GM19043 (cell line): ENCODE data around the gene IL17REL.

Experiments used
- ATAC-seq: cut with Tn5 transposase; IDR thresholded peaks from one replicate; pipeline ENCODE4 v1.9.1; 2021; ENCODE audit warnings: low read depth; ENCODE audit not compliant: unreplicated experiment

IL17REL gene

DNA sequence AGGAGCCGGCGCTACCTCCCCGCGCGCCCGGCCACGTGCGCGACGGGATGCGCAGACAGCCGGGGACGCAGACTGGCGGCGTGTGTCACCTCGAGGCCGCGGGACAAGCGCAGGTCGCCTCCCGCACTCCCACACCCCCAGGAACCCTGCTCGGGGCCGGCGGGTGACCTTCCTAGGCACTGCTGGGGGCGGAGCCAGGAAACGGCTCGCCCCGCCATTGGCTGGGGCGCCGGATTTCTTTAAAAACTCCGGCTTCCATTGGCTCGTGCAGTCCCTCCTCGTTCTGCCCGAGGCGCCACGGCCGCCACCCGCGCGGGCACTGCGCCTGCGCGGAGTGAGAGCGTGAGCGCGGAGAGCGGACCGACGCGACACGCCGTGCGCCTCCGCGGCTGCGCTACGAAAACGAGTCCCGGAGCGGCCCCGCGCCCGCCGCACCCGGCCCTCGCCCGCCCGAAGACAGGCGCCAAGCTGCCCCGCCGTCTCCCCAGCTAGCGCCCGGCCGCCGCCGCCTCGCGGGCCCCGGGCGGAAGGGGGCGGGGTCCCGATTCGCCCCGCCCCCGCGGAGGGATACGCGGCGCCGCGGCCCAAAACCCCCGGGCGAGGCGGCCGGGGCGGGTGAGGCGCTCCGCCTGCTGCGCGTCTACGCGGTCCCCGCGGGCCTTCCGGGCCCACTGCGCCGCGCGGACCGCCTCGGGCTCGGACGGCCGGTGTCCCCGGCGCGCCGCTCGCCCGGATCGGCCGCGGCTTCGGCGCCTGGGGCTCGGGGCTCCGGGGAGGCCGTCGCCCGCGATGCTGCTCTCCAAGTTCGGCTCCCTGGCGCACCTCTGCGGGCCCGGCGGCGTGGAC, 52.2 kb downstream of the IL17REL start, which contains the start of gene PIM3:
Gene PIM3 (plus strand): TSS at position 614 of the 846 bp plus-strand sequence. CDS start 176 bp downstream, at position 790.
- ATAC-seq, result peak; percentile 62

DNA sequence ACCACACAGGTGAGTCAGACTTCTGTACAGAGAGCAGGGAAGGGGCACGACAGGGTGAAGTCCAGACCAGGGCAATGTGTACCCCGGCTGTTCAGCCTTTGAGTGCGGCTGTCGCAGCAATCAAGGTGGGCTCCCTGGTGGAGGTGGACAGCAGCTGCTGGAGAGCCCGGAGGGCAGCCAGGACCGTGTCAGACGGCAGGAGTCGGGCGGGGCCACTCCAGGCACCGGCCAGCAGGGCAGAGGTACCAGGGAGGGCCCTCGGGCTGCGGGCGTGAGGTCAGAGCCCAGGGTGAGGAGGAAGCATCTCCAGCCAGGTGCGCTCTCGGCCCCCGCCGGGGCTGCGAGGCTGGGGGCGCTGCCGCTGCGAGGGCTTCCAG, 52.8 kb downstream of the IL17REL start:
- no peak for ATAC-seq

DNA sequence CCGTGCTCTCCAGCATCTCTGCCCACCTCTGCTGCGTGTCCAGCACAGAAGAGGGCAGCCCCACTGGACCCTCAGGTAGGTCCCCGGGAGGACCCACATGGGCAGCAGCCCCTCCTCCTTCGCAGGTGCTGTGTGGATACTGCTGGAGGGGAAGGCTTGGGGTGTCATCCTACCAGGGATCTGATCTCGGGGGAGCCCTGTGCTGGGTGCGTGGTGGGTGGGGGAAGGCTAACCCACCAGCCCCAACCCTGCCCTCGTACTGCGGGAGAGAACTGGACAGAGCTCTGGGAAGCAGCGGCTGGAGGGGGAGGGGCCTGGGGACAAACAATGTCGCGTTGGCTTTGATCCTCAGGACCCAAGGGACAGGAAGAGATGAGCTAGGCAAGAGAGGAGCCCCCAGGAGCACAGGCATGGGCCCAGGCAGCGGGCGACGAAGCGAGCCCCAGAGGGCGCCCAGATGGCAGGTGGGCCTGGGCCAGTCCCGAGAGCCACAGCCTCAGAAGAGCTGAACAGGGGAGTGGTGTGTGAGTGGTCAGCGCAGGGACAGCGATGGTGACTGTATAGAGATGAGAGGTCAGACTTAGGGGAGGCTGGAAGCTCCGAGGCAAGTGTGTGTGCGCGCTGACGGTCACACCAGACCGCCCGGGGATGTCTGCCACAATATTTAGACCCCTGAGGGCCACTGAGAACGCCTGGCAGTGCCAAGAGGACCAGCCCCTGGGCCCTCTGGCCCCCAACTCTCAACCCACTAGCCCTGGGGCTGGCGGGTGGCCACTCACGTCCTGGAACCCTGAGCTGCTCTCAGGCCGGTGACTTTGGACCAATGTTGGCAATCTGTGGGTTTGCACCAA, 53.4 kb downstream of the IL17REL start:
- no peak for ATAC-seq

DNA sequence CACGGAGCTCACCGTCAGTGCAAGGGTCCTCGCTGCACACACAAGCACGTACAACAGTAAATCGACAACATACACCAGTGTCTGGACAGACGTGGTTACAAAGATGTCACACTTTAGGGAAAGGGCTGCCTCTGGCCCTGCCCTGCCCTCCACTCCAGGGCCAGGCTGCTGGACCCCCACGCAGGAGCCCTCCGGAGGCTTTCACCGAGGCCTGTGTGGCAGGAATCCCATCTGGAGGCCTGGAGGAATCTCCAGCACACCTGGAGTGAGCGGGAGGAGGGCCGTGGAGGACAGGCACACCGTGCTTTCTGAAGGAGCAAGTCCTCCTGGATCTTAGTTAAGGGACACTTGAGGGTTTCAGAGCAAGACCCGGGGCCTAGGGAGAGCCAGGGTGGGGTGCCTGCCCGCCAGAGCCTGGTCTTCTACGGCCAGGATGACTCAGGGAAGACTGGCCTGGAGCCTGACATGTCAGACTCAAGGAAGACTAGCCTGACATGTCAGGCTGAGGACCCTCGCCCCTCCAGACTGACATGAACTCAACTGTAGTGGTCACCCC, 54.1 kb downstream of the IL17REL start:
- ATAC-seq, result no peak

DNA sequence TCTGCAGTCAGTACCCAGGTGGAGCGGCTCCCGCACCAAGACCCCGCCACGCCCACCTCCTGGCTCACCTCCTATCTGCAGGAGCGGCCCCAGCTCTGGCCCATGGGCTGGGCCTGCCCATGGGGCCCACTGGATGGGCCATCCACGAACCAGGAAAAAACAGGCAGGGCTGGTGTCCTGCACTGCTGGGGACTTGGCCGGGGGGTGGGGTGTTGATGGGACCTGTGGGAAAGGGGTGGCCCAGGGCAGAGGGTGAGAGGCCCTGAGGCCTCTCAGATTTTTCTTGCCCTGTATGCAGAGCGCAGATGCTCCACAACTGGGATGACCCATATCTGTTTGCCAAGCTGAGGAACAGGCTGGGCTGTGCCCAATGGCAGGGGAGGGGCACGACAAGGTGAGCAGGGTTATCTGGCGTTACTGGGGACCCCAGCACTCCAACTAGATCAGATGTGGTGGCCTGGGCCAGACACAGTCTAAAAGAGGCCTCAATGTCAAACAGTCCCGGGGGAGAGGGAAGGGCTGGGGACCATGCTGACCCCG, 54.7 kb downstream of the IL17REL start:
- no peak for ATAC-seq

DNA sequence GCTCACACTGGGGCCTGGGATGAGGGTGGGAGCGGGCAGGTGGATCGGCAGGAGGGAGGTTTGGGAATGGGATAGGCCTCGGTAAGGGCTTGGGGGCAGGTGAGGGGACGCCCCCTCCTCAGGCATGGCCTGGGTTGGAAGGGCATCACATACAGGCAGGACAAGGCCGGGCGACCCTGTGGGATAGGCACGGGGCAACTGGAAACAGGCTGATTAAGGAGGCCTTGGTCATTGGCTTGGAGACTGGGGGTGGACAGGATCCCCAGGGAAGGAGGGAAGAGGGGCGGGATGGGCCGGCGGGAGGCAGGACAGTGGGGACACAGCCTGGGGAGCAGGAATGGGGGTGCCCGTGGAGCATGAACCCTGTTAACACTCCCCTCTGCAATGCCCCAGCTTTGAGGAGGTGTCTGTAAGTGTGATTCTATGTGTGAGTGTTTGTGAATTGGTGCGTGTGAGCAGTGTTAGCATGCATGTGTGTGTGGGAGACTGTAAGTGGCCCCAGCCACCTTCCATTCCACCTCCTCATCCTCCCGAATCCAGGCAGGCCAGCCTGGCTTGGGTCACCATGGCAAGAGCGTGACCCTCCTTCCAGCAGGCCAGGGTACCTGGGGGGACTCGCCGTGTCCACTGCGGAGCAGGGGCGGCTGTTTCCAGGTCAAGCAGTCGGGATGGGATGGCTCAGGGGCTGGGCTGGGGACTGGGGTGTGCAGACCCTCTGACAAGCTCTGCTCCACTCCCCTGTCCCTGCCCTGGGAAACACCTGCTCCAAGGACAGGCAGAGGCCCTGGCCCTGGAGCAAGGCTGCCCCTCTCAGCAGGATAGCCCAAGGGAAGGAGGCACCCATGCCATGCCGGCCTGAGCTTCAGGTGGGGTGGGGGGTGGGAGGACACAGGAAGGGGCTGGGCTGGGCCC, 55.4 kb downstream of the IL17REL start:
- ATAC-seq, result no peak

DNA sequence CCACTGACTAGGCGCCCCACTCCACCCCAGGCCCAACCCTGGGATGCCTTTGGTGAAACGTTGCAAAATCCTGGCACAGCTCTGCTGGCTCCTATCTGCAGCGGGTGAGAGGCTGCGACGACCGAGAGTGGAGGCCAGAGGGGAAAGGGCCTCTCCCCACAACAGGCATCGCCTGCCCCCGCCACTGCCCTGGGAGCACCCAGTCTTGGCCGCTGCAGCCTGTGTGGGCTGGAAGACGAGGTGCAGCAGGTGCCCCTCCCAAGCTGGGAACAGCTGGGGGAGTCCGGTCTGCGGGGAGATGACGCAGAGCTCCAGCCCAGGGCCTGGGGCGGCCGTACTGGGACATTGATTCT, 56.2 kb downstream of the IL17REL start:
- no peak for ATAC-seq

DNA sequence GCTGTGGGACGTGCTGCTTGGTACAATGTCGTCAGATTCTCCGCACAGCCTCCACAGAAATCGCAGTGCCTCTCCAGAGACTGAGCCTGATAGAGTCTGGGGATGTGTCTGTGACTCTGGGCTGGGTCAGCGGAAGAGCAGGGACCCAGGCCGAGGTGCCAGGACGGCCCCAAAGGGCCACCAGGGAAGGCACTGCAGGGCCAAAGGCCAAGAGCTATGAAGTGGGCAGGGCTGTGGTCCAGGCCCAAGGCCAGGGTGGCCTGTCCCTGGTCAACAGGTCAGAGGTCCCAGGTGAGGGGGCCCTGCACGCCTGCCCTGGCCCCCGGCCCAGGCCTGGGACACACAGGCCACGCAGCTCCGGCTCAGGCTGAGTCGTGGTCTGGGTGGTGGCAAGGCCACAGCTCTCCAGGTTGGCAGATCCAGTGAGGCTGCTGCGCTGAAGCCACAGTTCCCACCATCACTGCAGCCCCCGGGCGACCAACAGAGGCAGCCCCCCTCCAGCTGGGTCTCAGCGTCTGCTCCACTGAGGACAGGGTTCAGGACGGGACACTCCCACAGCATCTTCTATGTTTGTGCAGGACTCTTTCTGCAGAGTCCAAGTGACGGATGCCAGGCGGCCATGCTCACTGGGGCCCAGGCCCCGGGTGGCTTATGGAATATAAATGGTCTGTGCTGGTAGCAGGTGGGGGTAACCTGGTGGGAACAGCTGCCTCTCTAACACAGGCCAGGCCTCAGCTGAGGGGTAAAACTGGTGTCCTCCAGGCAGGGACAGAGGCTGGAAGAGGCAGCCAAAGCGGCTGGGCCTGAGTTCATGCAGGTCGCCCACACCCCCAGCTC, 56.8 kb downstream of the IL17REL start:
- ATAC-seq, result no peak

DNA sequence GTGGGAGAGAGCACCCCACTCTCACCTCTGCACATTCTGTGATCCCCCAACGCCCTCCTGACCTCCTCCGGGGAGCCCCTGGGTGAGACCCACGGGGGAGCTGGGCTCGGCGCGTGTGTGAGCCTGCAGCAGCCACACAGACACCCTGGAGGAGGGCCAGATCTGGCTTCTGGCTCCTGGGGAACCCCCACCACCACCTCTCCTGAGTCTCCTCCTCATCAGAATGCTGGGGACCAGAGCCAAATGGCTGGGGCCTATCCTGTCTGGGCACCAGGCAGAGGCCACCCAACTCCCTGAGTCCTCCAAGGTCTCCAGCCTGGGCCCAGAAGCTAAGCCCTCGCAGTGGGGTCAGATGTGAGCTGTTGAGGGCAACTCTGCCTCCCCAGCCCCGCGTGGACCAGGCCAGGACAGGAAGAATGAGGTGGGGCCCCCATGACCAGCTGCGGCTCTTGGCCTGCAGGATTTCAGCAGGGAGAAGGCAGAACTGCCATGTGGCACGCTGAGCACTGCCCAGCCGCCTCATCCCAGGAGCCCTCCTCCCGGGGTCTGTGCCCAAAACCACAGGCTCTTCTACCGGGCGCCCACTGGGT, 57.5 kb downstream of the IL17REL start:
- no peak for ATAC-seq

DNA sequence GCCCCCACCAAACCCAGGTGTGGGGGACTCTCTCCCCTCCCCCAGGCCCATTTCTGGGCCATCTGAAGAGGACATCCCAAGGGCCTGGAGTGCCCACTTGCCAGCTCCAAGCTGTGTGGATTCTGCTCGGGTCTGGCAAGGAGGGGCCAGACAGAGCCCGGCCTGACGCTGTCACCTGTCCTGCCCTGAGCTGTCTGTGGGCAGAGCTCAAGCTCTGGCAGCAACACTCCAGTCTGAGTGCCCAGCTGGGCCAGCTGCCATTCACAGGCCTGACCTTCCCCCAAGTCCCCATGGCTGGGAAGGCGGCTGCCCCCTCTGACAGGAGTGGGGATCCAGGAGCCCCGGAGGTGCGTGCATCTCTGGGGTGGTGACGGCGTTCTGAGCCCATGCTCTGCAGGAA, 58.2 kb downstream of the IL17REL start:
- no peak for ATAC-seq

DNA sequence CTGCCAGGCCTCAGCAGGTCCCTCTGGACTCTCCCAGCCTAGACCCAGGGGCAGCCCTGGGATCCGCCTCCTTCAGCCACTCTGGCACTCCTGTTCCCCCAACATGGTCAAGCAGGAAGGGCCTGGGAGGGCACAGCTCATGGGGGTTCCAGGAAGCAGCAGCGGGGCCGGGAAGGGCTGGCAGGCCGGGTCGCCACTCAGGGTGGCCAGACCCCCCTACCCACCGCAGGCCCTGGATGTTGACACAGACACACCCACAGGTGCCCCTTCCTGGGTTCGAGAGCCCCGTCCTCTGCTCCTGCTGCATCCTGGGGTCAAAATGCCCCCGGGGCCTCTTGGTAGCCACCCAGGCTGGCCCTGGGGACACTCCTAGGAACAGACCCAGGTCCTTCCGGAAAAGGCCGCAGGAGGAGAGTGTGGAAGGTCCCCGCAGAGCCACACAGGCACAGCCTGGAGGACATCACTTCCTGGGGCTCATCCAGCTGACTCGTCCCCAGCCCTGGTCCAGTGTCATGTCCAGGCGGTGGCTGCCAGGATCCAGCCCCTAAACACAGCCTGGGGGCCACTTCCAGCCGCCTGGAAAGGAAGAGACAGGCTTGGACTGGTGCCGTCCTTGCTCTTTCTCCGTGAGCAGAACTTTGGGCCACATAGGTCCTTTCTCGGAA, 58.8 kb downstream of the IL17REL start:
- ATAC-seq, result no peak

DNA sequence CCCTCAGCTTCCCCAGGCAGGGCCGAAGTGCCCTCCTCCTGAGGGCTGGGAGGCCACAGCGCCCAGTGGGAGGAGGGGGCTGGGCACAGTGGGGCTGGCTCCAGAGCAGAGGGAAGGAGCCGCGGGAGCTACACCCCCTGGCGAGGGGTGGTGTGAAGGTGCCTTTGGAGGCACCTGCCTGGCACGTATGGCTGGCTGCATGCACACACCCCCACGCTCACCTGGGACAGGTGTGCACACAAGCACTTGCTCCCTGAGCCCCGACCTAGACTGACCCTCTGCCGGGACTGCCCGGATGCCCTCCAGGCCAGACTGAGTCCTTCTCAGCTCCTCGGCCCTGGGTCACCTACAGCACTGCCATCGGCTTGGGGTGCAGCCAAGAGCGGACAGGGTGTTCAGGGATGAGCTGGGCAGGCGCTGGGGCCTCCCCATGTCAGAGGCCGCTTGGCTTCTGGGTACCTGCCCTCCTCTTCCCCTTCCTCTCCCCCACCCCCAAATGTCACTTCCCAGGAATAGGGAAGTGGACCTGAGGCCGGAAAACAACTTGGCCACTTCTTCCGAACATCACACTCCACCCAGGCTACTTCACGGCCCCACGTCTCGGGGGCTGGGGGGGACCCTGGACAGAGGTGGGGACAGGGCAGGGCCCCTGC, 59.4 kb downstream of the IL17REL start:
- no peak for ATAC-seq

DNA sequence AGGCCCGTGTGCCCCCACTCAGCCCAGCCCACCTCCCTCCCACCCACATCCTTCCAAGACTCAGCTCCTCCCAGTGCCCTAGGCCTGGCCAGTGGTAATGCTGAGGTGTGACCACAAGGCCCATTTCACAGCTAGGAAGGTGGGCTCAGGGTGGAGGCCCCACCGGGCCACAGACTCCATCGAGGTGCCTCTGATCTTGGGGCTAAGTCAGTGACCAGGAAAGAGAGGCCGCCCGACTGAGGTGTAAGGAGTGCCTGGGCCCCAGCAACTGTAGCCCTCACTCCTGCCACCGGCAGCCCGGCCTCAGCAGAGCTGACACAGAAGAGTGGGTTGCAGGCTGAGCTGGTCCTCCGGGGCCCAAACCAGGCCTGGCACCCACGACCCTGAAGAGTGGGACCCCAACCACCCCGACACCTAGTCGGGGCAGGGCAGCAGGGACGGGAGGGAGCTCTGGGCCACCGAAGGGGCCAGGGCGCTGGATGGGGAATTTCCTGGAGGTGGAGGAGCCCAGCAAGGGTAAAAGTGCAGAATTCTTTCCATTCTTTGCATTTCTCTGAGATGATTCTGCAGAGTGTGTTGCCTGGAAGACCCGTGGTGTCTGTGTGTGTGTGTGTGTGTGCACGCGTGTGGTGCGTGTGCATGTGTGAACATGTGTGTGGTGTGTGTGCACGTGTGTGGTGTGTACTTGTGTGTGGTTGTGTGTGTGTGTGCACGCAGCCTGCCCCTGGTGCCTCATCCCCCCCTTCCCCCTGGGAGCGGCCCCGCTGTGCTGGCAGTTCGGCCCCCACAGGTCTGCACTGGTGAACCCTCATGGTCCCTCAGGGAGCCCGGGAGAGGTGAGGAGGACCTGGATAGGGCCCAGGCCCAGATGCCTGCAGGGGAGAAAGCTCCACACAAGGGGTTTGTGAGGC, 60.3 kb downstream of the IL17REL start:
- no peak for ATAC-seq

DNA sequence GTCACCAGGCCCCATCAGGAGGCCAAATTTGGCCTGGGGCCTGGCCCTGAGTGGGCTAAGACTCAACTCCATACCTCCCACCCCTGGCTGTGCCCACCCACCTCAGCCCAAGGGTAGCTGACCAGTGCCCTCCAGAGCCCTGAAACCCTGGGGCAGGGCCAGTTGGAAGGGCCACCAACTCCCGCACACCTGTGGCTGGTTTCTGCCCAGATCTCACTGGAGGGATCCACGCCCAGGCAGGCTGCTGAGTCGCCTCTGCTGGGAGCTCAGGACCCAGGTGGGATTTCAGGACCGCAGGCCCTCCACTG, 60.9 kb downstream of the IL17REL start:
- ATAC-seq, result no peak

DNA sequence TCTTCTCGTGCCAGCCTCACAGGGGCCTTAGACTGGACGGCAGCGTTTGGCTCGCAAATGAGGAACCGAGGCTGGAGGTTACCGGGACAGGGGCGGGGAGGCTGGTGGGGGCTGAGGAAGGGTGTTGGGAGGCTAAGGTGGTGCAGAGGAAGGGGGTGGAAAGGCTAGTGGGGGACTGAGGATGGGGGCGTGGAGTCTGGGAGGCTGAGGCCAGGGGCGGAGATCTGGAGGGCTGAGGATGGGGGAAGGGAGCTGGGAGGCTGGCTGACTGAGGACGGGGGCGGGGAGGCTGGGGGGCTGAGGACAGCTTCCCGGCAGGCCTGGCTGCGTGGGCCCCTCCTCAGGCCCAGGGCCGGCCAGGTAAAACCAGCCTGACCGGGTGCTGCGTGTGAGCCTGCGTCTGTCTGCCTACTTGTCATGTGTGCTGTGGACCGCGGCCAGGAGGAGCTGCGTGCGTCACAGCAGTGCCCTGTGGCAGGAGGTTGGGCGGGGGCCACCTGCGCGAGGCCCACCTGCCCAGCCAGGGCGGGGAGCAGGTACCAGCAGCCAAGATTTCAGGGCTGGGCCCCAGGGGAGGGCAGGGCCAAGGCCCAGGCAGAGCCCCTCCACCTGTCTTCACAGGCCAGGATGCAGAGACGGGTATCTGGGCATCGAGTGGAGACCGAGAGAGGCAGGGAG, 61.4 kb downstream of the IL17REL start:
- ATAC-seq, result no peak

DNA sequence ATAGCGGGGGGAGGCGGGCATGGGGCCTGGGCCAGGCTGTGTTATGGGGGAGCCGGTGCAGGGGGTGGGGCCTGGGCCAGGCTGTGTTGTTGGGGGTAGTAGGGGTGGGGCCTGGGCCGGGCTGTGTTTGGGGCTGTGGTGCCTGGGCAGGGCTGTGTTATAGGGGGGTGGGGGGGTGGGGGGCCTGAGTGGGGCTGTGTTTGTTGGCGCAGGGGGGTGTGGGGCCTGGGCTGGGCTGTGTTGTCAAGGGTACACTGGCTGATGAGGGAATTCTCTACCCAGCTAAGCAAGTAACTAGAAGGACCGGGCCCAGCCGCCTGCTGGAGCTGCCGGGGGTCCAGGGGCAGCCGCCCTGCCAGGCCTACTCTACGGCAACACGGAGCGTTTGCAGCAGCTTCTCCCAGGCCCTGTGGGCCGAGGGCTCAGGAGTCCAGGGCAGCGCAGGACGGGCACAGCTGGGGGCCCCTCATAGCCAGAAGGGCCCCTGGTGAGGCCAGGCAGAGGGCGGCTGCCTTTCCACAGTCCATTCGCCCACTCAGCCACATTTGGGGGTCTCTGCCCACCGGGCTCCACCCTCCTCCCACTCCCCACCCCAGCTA, 62.1 kb downstream of the IL17REL start:
- ATAC-seq, result no peak
